PC-3 (cell line): Measurements from ENCODE around the gene PCSK5. TPM values are rescaled to one million over a fixed set of nuclear protein-coding genes. Genes with fewer than 3 reads are reported as not detected.

Source experiments
- ATAC-seq: fragments of 200-7000 bp; cut with Tn5 transposase; 2 replicates; pipeline ENCODE4 v1.9.1; 2020; ENCODE audit warnings: mild to moderate bottlenecking, moderate library complexity
- BruUV-seq: library from RNA; stranded (reverse); fragments of 400-500 nt; replicated peaks from 2 replicates; lab custom pipeline; 2021; lab: Mats Ljungman, UMichigan
- CTCF ChIA-PET: fragments of 300-600 bp; sonication (Branson Sonifier 250); formaldehyde crosslinking; loops from one replicate; lab custom pipeline; 2022; ENCODE audit warnings: antibody characterized with exemption; lab: Charles Lee
- POLR2A ChIA-PET: fragments of 300-600 bp; sonication (Branson Sonifier 250); formaldehyde crosslinking; loops from one replicate; lab custom pipeline; 2022; ENCODE audit warnings: antibody characterized with exemption; ENCODE audit not compliant: unreplicated experiment; lab: Charles Lee
- DNase-seq: peaks from one replicate; pipeline ENCODE4 v3.0.0-alpha.2; 2015
- H2AFZ ChIP-seq: fragments of 300-600 bp; sonication (generic); 2 replicates; pipeline ENCODE4 v1.6.0; 2016; ENCODE audit warnings: antibody characterized with exemption, low read length
- H3F3A ChIP-seq: fragments of 300-600 bp; sonication (generic); one replicate; pipeline ENCODE4 v1.6.0; 2017; ENCODE audit warnings: antibody characterized with exemption, low read length, control low read depth, mild to moderate bottlenecking; ENCODE audit not compliant: unreplicated experiment
- H3K27ac ChIP-seq: fragments of 300-600 bp; sonication (generic); 2 replicates; pipeline ENCODE4 v1.5.1; 2016; ENCODE audit warnings: mild to moderate bottlenecking, low read length
- H3K27me3 ChIP-seq: fragments of 300-600 bp; sonication (generic); 2 replicates; pipeline ENCODE4 v1.6.1; 2016; ENCODE audit warnings: low read length, mixed read lengths
- H3K36me3 ChIP-seq: fragments of 300-600 bp; sonication (generic); 2 replicates; pipeline ENCODE4 v1.6.1; 2016; ENCODE audit warnings: low read depth, mixed run types, low read length, mixed read lengths
- H3K4me1 ChIP-seq: fragments of 300-600 bp; sonication (generic); 2 replicates; pipeline ENCODE4 v1.5.1; 2016; ENCODE audit warnings: low read length; ENCODE audit not compliant: insufficient read depth
- H3K4me2 ChIP-seq: fragments of 300-600 bp; sonication (generic); 2 replicates; pipeline ENCODE4 v1.6.0; 2016; ENCODE audit warnings: low read length
- H3K4me3 ChIP-seq: fragments of 300-600 bp; sonication (generic); 2 replicates; pipeline ENCODE4 v1.5.1; 2016; ENCODE audit warnings: mild to moderate bottlenecking, low read length, mixed read lengths
- H3K79me2 ChIP-seq: fragments of 300-600 bp; sonication (generic); 2 replicates; pipeline ENCODE4 v1.6.1; 2017; ENCODE audit warnings: low read length, mixed read lengths
- H3K9ac ChIP-seq: fragments of 300-600 bp; sonication (generic); 2 replicates; pipeline ENCODE4 v1.6.0; 2016; ENCODE audit warnings: mild to moderate bottlenecking, low read length
- H3K9me2 ChIP-seq: fragments of 300-600 bp; sonication (generic); replicated peaks from 2 replicates; pipeline ENCODE4 v1.6.1; 2016; ENCODE audit warnings: mixed run types, low read length, mixed read lengths
- H3K9me3 ChIP-seq: fragments of 300-600 bp; sonication (generic); 2 replicates; pipeline ENCODE4 v1.6.1; 2016; ENCODE audit warnings: low read length, mixed read lengths
- H4K20me1 ChIP-seq: fragments of 300-600 bp; sonication (generic); 2 replicates; pipeline ENCODE4 v1.6.1; 2016; ENCODE audit warnings: low read length, mixed read lengths
- EZH2 ChIP-seq: fragments of 300-600 bp; sonication (generic); IDR thresholded peaks from one replicate; pipeline ENCODE4 v1.6.1; 2017; ENCODE audit warnings: antibody characterized with exemption, mild to moderate bottlenecking, low read length; ENCODE audit not compliant: unreplicated experiment
- EZH2phosphoT487 ChIP-seq: fragments of 300-600 bp; sonication (generic); IDR thresholded peaks from 2 replicates; pipeline ENCODE4 v1.6.1; 2018; ENCODE audit warnings: mild to moderate bottlenecking, antibody characterized with exemption, low read length, borderline replicate concordance
- intact Hi-C: fragments of 100-400 bp; cut with micrococcal nuclease; formaldehyde crosslinking; loops from 2 replicates; pipeline ENCODE4 v1.9.0; 2023
- total RNA-seq: library from RNA; depleted of rRNA; stranded (reverse); fragments of >200 nt; gene quantifications from 2 replicates; pipeline ENCODE4 v1.2.3, GENCODE V29; 2014
- TF ChIP-seq, protein P1 (sequence below): fragments of 300-600 bp; sonication (generic); conservative IDR thresholded peaks from 2 replicates; pipeline ENCODE4 v1.5.1; 2017; ENCODE audit warnings: antibody characterized with exemption, low read depth, mild to moderate bottlenecking, low read length

Gene PCSK5
- total RNA-seq, 1 experiment from 2014 or later: not detected

DNA sequence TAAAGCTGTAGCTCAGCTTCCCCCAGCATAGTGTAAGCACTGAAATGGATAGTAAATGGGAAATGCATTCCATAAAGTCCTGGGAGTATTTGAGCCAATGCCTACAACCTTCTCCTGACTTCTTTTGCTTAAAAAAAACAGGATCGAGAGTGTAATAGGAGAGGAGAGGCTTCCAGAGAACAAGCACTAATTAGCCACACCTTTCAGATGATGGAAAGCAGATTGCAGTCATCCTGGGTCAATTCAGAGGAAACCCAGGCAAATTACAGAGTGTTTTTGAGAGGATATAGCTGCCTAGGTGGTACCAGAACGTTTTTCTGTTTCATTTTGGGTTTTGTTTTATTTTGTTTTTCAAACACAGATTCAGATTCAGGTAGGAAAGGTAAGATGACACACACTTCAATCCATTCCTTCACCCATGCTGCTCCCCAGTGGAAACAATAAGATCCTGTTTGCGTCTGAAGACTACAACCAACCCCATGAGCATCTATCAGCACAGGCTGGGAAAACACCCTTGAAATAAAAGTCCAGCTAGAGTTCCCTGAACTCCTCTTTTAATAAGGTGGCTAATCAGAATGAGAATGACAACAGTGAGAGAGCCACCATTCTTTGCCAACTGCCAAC, 408.2 kb downstream of the PCSK5 start:
- H3K79me2 ChIP-seq: no peaks in the 10 kb centered on the region
- no peak overlapping the region for H3K4me3 ChIP-seq
- H3K9ac ChIP-seq: no peak overlapping the region
- no peaks in the 10 kb centered on the region for H3K36me3 ChIP-seq
- no peaks in the 10 kb centered on the region for H4K20me1 ChIP-seq
- no peaks in the 10 kb centered on the region for H3K27me3 ChIP-seq
- TF ChIP-seq, protein P1, sequence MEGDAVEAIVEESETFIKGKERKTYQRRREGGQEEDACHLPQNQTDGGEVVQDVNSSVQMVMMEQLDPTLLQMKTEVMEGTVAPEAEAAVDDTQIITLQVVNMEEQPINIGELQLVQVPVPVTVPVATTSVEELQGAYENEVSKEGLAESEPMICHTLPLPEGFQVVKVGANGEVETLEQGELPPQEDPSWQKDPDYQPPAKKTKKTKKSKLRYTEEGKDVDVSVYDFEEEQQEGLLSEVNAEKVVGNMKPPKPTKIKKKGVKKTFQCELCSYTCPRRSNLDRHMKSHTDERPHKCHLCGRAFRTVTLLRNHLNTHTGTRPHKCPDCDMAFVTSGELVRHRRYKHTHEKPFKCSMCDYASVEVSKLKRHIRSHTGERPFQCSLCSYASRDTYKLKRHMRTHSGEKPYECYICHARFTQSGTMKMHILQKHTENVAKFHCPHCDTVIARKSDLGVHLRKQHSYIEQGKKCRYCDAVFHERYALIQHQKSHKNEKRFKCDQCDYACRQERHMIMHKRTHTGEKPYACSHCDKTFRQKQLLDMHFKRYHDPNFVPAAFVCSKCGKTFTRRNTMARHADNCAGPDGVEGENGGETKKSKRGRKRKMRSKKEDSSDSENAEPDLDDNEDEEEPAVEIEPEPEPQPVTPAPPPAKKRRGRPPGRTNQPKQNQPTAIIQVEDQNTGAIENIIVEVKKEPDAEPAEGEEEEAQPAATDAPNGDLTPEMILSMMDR: no peak
- no peak for TF ChIP-seq EZH2phosphoT487
- no peak for TF ChIP-seq EZH2
- intact Hi-C loops: no loop called here
- H3K9me3 ChIP-seq: no peaks in the 10 kb centered on the region
- CTCF ChIA-PET: no interaction called here
- H3K4me1 ChIP-seq: no peaks in the 10 kb centered on the region
- ATAC-seq: no peak
- no peak for DNase-seq
- H3K4me2 ChIP-seq: no peak overlapping the region
- no peak overlapping the region for H2AFZ ChIP-seq
- no TSS peak for BruUV-seq
- H3K27ac ChIP-seq: no peak overlapping the region
- H3K9me2 ChIP-seq: no peaks in the 10 kb centered on the region
- POLR2A ChIA-PET: interaction anchor here (0.7 kb wide), 1 partner anchor 434 kb away, joined by 5 read pairs; no protein-coding TSS in a partner anchor
- H3F3A ChIP-seq: no peaks in the 10 kb centered on the region

GRCh38 chr9:76302543-76302942, 412.1 kb downstream of the PCSK5 start:
- POLR2A ChIA-PET: no interaction called here

More at GRCh38 chr9:76302543-76302942, 412.1 kb downstream of the PCSK5 start:
- Histone ChIP-seq H3K4me2 (no peak overlapping the region), H3K27ac (no peak overlapping the region), H4K20me1 (no peaks in the 10 kb centered on the region), H2AFZ (no peak overlapping the region), H3K79me2 (no peaks in the 10 kb centered on the region), H3K9ac (no peak overlapping the region), H3K4me3 (no peak overlapping the region), H3K9me3 (no peaks in the 10 kb centered on the region), H3F3A (no peaks in the 10 kb centered on the region), H3K4me1 (no peaks in the 10 kb centered on the region), H3K27me3 (no peaks in the 10 kb centered on the region), H3K9me2 (no peaks in the 10 kb centered on the region), H3K36me3 (no peaks in the 10 kb centered on the region)
- DNase-seq (no peak), ATAC-seq (no peak)
- CTCF ChIA-PET: interaction anchor here (0.6 kb wide), 2 partner anchors 447 to 1239 kb away, joined by 3 to 4 read pairs; no protein-coding TSS in a partner anchor
- no TSS peak for BruUV-seq
- TF ChIP-seq EZH2phosphoT487 (no peak), EZH2 (no peak)
- TF ChIP-seq, protein P1: no peak
- intact Hi-C loops: loop anchor here (2.0 to 5.0 kb wide), 2 partner anchors 1102 to 1530 kb away; no protein-coding TSS in a partner anchor
